Superior temporal gyrus (tissue), 1 donor: ENCODE measurements around the gene TLE1.

Source experiments
- DNase-seq: peaks from one replicate; pipeline ENCODE4 v3.0.0-alpha.2; 2016; ENCODE audit errors: extremely low spot score

Gene TLE1

DNA sequence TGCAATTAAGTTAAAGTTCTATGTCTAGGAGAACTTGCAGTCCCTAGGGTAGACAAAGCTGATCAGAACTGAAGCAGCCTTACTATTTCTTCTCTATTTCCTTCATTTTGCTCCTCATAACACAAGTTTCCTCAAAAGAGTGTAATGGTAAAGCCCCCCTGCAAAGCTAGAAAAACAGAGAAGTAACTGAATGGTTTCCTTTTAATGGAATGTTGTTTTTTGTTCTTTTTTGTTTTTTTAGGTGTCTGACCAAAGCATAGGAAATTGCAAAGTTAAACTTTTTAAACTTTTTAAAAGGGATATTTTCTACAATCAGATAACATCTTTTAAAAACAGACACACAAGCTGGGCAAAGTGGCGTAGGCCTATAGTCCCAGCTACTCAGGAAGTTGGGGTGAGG, 145.7 kb downstream of the TLE1 start:
- no peak for DNase-seq

- DNase-seq = no peak
Observed at GRCh38 chr9:81542118-81542889, 147.0 kb downstream of the TLE1 start.

GRCh38 chr9:81540142-81540710, 149.1 kb downstream of the TLE1 start:
- DNase-seq = no peak

GRCh38 chr9:81539317-81539716, 150.0 kb downstream of the TLE1 start:
- no peak for DNase-seq

DNA sequence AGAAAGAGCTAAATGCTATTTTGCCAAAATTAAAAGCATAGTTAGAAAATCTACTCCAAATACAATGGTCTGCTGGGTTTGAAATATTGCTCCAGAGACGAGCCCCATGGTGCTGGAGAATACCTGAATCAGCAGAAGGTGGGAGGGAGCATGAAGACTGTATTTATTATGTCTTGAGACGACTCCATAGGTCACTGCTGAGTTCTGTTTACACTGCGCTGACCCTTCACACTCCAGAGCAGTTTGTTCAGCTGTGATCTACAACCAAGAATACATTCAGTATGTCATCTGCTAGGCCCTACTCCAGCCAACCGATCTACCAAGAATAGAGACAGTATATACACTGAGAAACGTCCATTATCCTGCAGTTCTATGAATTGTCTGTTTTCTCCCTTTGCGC, 150.5 kb downstream of the TLE1 start:
- DNase-seq = no peak

- no peak for DNase-seq
Observed at GRCh38 chr9:81537964-81538363, 151.4 kb downstream of the TLE1 start.

- DNase-seq = no peak
Observed at GRCh38 chr9:81536242-81537025, 152.9 kb downstream of the TLE1 start.

DNA sequence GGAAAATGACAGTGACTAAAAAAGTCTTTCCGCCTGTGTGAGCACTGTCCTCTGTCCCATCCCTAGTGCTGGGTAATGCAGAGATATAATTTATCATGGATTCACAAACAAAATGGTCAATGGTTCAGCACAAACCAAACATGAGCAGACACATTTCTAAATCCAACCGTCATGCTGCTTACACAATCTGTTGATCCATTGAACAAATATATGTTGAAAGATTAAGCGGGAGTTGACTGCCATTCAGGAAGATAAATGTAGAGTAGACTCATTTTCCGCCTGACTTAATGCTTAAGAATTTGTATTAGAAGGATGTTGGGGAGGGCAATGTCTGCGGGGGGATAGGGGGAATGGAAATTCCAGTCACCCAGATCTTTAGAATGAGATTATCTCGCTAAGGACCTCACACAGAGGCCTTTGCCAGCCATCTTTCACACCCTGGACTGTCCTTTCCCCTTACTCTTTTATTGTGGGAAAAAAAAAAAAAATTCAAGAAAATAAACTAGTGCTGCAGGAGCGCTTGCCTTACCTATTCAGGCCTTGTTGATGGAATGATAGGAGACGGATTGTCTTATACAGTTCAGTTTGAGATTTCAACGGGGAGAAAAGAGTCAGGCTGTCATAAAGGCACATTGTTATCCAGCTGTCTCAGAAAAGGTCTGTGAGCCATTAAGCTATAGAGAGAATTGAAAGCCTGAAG, 153.7 kb downstream of the TLE1 start:
- no peak for DNase-seq

DNA sequence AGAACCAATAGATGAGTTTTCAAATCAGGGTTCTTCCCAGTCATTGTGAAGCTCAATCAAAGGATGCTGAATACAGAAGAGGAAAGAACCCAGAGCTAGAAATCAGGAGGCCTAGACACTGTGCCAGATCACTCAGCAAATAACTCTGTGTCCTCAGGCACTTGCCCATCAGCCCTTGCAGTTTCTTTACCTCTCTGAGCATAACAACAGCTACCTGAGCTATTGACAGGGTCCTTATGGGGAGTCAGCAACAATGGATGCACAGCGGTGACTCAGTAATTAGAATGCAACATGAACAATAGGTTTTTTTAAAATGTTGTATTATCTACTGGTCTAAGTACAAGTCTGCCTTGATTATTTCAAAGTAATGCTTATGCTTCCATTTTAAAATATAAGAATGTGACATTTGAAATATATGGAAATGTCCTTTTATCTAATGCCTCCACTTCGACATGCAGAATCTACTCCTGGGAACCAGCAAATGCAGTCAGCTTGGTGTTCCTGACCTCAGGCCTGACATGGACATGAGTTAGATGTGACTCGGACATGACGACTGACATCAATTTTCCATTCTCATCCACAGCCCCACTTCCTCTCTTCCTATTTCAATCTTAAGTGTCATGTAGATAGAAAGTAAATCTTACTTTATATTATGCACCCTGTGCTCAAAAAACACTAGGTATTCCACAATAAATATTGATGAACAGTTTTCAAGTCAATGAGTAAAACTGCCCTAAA, 155.0 kb downstream of the TLE1 start:
- no peak for DNase-seq
